Kidney tubule cell (primary cell): Measurements from ENCODE around the gene PLA1A.
"Not testable (repeated sequence)": the region's sequence is repeated elsewhere in the genome, so short reads cannot be mapped to it uniquely, and the experiment has no call there.

Source experiments
- DNase-seq: peaks from one replicate; pipeline ENCODE4 v3.0.0-alpha.2; 2018; ENCODE audit warnings: low spot score

The PLA1A gene

GRCh38 chr3:119579366-119580066 lies 18.2 kb upstream of the PLA1A start, which contains the start of gene ADPRH:
ADPRH (plus strand) TSS chr3:119579492; CDS start chr3:119582170, 2,678 bp downstream.
- peak; percentile 89 for DNase-seq

DNA sequence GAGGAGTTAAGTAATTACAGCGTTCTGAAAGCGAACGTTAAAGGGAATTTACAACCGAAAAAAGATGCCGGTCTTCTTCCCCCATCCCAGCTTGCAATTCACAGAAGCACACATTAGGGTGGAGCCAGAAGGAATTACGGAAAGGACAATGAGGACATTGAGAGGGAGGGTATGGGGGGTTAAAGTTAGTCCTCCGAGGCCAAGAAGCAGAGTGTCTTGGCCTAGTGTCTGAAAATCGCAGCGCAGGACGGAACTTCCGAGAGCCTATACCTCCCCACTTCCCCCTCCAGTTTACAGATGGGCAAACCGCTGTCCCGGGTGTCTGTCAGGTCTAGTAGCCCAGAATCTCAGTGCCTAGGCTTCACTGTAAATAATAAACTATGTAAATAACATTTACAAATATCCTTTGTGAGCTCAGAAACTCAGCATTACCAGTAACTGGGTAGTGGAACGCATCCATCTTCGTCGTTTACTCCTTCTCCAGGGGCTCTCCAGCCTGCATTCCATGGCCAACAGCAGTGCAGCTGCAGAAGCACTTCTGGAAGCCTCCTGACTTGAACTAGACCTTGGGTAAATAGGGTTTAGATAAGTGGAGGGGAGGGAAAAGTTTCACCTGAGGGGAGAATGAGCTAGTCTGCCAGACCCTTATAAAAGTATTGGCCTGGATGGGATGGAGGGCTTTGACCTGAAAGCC lies 17.5 kb upstream of the PLA1A start:
- DNase-seq, result no peak

GRCh38 chr3:119582178-119582577 lies 15.5 kb upstream of the PLA1A start:
- peak; percentile 96 for DNase-seq

DNA sequence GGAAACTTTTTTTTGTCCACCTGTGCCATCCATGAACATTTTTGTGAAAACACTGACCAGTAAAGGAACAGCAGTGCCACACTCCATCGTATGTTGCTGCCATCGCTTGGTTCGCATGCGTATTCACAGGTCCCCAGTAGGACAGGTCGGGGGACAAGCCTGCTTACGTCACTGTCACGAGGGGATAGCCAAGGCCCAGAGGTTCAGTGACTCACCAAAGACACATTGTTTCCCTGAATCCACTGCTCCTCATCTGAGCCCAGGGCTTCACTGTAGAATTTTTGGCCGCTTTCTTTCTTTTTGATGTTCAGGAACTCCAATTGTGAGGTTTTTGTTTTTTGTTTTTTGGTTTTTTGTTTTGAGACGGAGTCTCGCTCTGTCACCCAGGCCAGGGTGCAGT lies 12.5 kb upstream of the PLA1A start:
- no peak for DNase-seq

DNA sequence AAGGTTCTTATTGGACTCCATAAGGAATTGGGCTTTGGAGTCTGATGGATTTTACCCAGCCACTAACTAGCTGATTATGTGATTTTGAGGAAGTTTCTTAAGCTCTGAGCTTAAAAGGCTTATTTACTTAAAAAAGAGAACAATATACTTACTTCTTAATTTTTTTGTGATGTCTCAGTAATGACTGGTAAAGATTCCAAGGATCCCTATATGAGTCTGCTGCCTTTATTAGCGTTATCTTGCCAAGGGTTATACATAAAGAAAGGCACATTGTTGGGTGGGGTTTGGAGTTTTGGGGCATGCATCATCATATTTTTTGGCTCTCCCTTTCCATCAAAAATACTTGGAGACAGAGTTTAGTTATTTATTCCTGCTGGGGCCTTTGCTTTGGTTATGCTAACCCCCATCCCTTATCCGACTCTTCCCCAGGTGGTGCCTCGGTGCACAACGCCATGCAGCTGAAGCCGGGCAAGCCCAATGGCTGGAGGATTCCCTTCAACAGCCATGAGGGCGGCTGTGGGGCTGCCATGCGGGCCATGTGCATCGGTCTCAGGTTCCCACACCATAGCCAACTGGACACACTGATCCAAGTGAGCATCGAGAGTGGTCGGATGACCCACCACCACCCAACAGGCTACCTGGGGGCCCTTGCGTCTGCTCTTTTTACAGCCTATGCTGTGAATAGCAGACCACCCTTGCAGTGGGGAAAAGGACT lies 11.7 kb upstream of the PLA1A start:
- DNase-seq, result no peak

DNA sequence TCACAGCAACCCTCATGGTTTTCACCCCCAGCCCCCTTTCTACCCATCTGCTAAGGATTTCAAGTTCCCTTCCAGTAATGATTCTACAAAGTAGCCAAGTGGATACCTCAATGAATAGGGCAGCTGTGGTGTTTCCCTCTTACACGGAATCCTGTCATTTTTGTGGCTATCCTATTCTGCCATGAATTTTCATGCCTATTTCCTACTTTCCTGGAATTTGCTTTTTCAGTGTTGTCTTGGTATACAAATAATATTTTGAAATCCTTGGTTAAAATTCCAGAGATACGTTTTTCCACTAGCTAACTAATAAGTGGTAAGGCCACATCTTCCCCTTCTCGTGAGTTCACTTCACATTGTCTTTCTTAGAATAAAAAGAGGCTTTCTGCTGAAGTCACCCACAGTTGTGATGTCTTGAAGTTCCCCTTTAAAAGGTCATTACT lies 10.9 kb upstream of the PLA1A start:
- DNase-seq, result no peak

- peak; percentile 67 for DNase-seq
Measured at GRCh38 chr3:119588112-119588511, 9.6 kb upstream of the PLA1A start.

DNA sequence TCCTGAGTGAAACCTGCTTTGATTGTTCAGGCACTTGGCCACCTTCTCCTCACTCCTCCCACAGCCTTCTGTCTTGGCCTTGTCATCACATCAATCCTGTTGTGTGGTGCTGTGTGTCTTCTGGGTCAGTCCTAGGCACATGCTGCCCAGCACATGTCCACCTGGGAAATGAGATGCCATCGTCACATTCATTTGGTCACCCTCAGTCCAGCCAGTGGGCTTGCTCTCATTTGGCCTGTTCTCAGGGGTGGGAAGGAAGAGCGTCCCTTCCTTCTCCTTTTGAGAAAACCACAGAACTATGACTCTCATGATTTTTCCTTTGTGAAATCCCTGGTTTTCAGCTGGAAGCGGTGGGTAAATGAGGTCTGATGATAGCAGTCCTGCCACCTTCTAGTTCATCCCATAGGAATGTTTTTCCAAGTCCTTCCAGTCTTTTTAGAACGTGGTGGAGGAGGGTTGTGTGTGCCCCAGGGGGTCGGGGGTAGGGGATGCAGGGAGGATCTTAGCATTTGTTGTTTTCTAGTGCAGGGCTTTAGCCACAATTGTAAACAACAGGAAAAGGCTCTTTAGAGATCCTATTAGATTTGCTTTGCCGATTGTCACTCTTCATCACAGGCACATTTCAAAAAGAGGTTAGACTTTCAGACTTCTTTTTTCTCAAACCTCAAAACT lies 8.4 kb upstream of the PLA1A start:
- no peak for DNase-seq

DNA sequence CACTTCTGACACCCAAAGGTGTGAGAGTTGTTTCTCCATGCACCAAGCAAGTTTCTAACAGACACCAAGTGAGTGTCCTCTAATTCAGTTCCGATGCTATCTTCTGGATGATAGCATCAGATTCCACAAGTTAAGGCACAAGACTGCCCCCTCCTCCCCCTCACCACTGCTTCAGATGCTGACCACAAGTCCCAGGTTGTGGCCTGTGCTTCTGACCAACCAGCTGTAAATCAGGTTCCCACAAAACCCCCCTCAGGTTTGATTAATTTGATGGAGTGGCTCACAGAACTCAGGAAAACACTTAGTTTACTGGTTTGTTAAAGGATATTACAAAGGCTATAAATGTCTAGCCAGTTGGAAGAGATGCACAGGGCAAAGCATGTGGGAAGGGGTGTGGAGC lies 7.0 kb upstream of the PLA1A start:
- DNase-seq, result no peak

DNA sequence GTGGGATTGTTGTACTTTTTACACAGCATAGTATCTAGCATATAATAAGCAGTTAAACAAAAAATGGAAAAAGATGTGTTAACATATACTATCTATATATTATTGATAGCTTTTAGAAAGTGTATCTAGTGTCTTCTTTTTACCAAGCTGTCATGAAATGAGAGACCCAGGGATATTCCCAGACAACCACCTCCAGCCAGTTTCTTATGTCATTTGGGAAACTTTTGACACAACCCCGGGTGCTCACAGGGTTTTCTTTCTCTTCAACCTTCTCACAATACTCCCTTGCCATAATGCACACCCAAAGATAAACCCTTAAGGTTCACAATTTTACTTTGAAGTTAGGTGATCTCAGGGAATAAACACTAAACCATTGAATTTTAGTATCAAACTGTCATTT lies 4.8 kb upstream of the PLA1A start:
- no peak for DNase-seq

- DNase-seq, result no peak
Measured at GRCh38 chr3:119594066-119594465, 3.6 kb upstream of the PLA1A start.

GRCh38 chr3:119594929-119595328 lies 2.8 kb upstream of the PLA1A start:
- DNase-seq, result not testable (repeated sequence)

GRCh38 chr3:119595639-119596334 lies 1.9 kb upstream of the PLA1A start:
- peak; percentile 76 for DNase-seq

GRCh38 chr3:119596398-119596797 lies 1.3 kb upstream of the PLA1A start:
- peak; percentile 17 for DNase-seq

DNA sequence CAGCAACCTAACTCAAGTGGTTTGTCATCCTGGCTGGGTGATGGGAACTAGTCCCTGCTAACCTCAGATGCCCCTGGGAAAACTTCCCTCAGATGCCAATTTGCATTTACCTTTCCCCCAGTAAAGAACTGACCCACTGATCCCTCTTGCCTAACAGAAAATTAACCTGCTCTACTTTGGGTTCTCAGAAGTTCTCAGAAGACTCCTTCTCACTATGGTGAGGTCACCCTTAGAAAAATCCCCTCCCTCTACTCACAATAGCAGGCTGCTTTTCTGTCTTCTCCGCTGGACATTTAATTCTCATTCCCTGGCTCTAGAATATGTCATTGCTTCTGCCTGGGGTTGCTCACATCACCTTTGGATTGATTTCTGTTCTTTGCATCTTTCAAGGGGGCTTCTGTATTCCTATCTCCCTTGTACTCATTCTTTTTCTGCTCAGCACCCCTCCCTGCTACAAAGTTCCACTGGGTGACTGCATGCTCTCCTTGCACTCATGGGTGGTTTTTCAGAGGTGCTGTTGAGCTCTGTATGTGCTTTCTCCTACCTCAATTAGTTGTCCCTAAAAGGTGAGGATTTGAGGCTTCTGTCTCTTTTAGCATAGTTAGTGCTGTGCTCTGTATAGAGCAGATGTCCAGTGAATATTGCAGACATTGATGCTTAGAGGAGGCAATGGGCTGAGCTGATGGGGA lies 869 bp downstream of the PLA1A start:
- peak; percentile 4 for DNase-seq

DNA sequence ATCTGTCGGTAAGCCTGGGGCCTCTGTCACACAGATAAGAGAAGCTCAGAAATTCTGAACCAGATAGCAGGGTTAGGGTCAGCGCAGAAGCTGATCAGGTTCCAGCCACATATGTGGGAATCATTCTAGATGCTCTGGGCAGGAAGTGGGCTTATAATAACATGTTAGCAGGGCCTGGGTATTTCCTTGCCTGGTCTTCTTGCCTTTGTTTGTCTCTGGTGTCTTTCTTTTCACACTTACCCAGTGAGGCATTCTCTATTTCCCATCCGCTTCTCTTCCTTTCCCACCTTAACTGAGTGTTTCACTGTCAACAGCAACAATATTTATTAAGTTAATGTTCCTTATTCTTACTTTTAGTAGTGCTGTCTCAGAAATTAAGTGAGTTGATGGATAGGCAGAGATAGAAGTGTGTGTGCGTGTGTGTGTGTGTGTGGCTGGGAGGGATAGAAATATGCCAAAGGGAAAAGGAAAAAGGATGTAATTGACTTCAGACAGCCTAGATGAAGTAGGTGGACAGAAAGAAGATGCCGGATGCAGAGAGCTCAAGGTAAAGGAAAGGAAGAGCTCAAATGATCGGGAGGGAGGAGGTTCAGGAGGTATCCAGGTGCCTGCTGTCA lies 2.0 kb downstream of the PLA1A start:
- DNase-seq, result no peak

DNA sequence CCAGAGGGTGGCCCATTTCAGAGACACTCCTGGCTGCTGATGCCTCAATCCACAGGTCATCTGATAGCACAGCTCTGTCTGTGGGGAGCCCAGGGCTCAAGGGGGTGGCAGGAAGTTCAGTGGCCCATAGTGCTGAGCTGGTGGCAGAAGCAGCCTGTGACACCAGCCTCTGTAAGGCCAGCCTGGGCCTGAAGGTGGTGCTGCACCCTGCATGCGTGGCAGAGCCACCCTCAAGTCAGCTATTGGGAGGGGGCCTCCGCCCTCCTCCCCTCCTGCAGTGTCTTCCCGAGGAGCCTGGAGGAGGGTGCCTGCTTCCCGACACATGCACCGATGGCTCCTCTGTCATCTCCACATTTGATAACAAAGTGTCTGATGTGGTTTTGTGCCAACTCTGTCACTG lies 3.0 kb downstream of the PLA1A start:
- DNase-seq, result no peak

DNA sequence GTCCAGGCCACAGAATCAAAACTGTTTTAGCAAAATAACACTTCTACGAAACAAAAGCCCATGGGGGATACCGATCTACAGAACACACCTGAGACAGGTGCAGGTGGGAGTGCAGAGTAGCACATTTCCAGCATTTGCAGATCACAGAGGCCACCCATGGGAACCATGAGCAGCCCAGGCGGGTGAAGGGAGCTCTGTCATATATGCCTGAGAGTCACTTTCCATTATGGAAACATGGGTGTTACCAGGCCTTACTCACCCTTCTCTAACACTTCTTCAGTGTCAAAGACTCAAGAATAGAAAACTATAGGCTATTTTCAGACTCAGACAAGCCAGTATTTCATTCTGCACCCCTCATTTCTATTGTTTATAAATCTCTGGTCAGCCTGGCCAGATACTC lies 3.5 kb downstream of the PLA1A start:
- DNase-seq, result no peak

DNA sequence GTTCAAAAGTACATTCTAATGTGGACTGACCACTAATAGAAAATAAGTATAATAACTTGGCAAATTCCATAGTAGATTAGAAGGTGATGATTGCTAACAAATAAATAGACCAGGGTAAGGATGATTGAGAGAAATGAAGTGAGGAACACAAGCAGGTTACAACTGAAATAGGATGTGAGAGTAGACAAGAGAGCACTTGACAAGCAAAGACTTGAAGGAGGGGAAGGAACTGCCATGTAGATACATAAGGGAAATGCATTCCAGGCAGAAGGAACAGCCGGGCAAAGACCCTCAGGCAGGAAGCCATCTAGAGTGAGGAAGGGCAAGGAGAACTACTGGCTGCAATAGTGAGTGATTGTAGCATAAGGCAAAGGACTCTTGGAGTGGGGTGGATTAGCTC lies 5.0 kb downstream of the PLA1A start:
- DNase-seq, result no peak

DNA sequence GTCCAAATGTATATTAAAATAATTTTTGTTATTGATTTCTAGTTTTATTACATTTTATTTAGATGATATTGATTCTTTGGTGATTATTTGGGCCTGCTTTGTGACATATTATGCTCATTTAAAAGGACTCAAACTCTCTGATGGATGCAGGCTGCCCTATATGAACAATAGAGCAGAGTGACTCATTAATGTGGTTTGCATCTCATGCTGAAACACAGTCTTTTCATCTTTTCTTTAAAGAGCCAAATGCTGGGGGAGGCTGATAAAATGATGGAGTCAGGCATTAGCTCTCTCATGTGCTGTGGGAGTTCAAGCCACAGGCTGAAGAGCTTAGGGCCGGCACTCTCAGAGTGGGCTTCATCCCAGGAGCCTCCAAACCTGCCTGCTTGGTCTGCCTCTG lies 7.2 kb downstream of the PLA1A start:
- DNase-seq, result peak; percentile 16
